ENCODE data around the gene LKAAEAR1. TPM values are rescaled to one million over a fixed set of nuclear protein-coding genes. Genes with fewer than 3 reads are reported as not detected.

The LKAAEAR1 gene
- total and polyA plus RNA-seq, 9 of the 15 experiments (the other 6 are each of a cell fraction or from before 2014, with no cell fraction given) = not detected

DNA sequence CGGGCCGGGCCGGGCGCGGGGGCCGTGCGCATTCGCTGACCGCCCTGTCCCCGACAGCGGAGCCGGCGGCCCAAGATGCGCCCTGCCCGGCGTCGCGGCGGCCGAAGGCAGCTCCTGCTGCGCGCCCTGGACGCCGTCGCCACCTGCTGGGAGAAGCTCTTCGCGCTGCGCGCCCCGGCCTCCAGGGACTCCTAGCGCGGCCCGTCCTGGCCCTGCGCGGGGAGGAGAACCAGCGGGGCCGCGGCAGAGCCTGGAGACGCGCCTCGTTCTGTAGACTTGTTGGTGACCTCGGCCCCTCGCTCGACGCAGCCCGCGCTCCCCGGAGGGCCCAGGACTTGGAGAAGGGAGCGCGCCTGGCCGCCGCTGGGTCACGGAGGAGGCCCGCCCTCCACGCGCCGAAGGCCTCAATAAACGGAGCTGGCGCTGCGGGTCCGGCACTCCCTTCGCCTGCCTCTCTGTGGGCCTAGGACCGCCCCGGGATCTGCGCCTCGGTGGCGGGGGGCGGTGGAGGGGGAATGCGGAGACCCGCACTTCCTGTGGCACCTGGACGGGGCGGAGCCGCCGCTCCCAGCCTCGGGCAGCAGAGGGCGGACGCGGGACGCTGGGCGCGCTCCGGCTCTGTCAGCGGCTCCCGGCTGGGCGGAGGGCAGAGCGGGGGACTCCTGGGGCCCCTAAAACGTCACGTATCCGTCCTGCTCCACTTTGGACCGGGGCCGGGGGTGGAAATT lies 45.5 kb downstream of the LKAAEAR1 start (continued):
- TF ChIP-seq RERE (CRISPR knock-in tag; IDR thresholded peaks at IDR 0.05; ENCODE audit: borderline replicate concordance) = 0 out of 2 replicates have a peak, but pooled peaks have one; percentile 88
- TF ChIP-seq ZKSCAN1 (IDR thresholded peaks at IDR 0.05; ENCODE audit: low read depth, low read length) = no peak
- TF ChIP-seq TFAM (CRISPR knock-in tag; conservative IDR thresholded peaks at IDR 0.05) = no peak
- TF ChIP-seq ZNF280A (IDR thresholded peaks at IDR 0.05; ENCODE audit: low read depth, partially characterized antibody) = no peak
- no peak for TF ChIP-seq ZNF347 (CRISPR knock-in tag; IDR thresholded peaks at IDR 0.05; ENCODE audit: low read depth)
- no peak for TF ChIP-seq MEF2D (tag; conservative IDR thresholded peaks at IDR 0.05; ENCODE audit: low read depth)
- no peak for TF ChIP-seq POLR2AphosphoS5 (IDR thresholded peaks at IDR 0.05; ENCODE audit: control insufficient read depth, insufficient read depth, low read depth, low read length)
- no peak for TF ChIP-seq DACH1 (IDR thresholded peaks at IDR 0.05; ENCODE audit: partially characterized antibody)
- no peak for TF ChIP-seq HINFP (tag; conservative IDR thresholded peaks at IDR 0.05; ENCODE audit: low read depth)
- 0 out of 2 replicates have a peak, but pooled peaks have one; percentile 26 for TF ChIP-seq MYC (IDR thresholded peaks at IDR 0.05; ENCODE audit: low read depth, low read length)
- no peak for TF ChIP-seq MYC (CRISPR knock-in tag; IDR thresholded peaks at IDR 0.05; ENCODE audit: borderline replicate concordance, low read depth)
- TF ChIP-seq, protein P1, sequence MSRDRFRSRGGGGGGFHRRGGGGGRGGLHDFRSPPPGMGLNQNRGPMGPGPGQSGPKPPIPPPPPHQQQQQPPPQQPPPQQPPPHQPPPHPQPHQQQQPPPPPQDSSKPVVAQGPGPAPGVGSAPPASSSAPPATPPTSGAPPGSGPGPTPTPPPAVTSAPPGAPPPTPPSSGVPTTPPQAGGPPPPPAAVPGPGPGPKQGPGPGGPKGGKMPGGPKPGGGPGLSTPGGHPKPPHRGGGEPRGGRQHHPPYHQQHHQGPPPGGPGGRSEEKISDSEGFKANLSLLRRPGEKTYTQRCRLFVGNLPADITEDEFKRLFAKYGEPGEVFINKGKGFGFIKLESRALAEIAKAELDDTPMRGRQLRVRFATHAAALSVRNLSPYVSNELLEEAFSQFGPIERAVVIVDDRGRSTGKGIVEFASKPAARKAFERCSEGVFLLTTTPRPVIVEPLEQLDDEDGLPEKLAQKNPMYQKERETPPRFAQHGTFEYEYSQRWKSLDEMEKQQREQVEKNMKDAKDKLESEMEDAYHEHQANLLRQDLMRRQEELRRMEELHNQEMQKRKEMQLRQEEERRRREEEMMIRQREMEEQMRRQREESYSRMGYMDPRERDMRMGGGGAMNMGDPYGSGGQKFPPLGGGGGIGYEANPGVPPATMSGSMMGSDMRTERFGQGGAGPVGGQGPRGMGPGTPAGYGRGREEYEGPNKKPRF (IDR thresholded peaks at IDR 0.05; ENCODE audit: low read depth, low read length) = no peak
- TF ChIP-seq SNRNP70 (optimal IDR thresholded peaks at IDR 0.05; ENCODE audit: low read depth, low read length) = no peak
- TF ChIP-seq, protein P2, sequence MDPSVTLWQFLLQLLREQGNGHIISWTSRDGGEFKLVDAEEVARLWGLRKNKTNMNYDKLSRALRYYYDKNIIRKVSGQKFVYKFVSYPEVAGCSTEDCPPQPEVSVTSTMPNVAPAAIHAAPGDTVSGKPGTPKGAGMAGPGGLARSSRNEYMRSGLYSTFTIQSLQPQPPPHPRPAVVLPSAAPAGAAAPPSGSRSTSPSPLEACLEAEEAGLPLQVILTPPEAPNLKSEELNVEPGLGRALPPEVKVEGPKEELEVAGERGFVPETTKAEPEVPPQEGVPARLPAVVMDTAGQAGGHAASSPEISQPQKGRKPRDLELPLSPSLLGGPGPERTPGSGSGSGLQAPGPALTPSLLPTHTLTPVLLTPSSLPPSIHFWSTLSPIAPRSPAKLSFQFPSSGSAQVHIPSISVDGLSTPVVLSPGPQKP (CRISPR knock-in tag; IDR thresholded peaks at IDR 0.05) = no peak

All from K562 (cell line).